ENCODE data around the gene RRAD. TPM values are rescaled to one million over a fixed set of nuclear protein-coding genes. Genes with fewer than 3 reads are reported as not detected.
A peak's percentile ranks its signal among the peaks of the same experiment; 100 is the strongest.

Gene RRAD
- polyA plus RNA-seq, 1 donor from 2014 or later = 1.0 TPM

DNA sequence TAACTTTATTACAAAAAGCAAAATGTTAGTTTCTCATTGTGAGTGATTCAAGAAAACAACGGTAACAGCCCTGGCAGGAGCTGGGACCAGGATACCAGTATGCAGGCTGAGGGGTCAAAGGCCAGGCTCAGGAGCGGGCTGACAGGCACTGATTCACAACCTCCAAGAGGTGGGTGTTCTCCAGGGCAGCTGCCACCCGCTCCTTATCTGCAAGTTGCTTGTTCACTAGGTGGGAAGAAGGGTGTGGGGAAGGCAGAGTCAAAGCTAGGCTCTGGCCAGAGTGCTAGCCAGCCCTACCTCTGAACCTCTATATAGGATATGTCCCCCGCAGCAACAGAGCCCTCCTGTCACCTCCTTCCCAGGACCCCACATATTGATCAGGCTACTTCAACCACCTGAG is 6.7 kb upstream of the RRAD start:
- no peak overlapping the region for H2AFZ ChIP-seq (ENCODE audit: low read depth, low read length)
- peaks cover 10% of the 10 kb centered on the region for H3K79me2 ChIP-seq (replicated peaks; ENCODE audit: insufficient read depth, low read length)
- H3K36me3 ChIP-seq (ENCODE audit: insufficient read depth, low read length) = no peaks in the 10 kb centered on the region
- no peaks in the 10 kb centered on the region for H3K9me3 ChIP-seq (ENCODE audit: low read length)
- no peaks in the 10 kb centered on the region for H3K9me2 ChIP-seq (ENCODE audit: insufficient read depth, low read length)
- TF ChIP-seq TAF1 (IDR thresholded peaks at IDR 0.05; ENCODE audit: low read depth) (no peak), POLR2AphosphoS5 (IDR thresholded peaks at IDR 0.05) (no peak), EZH2 (IDR thresholded peaks at IDR 0.05; ENCODE audit: borderline replicate concordance, insufficient read depth, low read length, poor library complexity, severe bottlenecking) (no peak), EP300 (conservative IDR thresholded peaks at IDR 0.05; ENCODE audit: poor library complexity, severe bottlenecking) (no peak), RAD21 (conservative IDR thresholded peaks at IDR 0.05) (no peak), CTCF (IDR thresholded peaks at IDR 0.05; ENCODE audit: poor library complexity, severe bottlenecking) (no peak), SMC3 (conservative IDR thresholded peaks at IDR 0.05; ENCODE audit: poor library complexity) (no peak), MXI1 (conservative IDR thresholded peaks at IDR 0.05; ENCODE audit: poor library complexity, severe bottlenecking) (no peak)
- TF ChIP-seq, protein P1, sequence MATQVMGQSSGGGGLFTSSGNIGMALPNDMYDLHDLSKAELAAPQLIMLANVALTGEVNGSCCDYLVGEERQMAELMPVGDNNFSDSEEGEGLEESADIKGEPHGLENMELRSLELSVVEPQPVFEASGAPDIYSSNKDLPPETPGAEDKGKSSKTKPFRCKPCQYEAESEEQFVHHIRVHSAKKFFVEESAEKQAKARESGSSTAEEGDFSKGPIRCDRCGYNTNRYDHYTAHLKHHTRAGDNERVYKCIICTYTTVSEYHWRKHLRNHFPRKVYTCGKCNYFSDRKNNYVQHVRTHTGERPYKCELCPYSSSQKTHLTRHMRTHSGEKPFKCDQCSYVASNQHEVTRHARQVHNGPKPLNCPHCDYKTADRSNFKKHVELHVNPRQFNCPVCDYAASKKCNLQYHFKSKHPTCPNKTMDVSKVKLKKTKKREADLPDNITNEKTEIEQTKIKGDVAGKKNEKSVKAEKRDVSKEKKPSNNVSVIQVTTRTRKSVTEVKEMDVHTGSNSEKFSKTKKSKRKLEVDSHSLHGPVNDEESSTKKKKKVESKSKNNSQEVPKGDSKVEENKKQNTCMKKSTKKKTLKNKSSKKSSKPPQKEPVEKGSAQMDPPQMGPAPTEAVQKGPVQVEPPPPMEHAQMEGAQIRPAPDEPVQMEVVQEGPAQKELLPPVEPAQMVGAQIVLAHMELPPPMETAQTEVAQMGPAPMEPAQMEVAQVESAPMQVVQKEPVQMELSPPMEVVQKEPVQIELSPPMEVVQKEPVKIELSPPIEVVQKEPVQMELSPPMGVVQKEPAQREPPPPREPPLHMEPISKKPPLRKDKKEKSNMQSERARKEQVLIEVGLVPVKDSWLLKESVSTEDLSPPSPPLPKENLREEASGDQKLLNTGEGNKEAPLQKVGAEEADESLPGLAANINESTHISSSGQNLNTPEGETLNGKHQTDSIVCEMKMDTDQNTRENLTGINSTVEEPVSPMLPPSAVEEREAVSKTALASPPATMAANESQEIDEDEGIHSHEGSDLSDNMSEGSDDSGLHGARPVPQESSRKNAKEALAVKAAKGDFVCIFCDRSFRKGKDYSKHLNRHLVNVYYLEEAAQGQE (IDR thresholded peaks at IDR 0.05; ENCODE audit: borderline replicate concordance) = no peak
- H3K9ac ChIP-seq (ENCODE audit: low read length) = no peak overlapping the region
- H3K27me3 ChIP-seq (ENCODE audit: insufficient read depth, low read depth, low read length) = no peaks in the 10 kb centered on the region
- peak overlapping the region; percentile 99 for H3K4me3 ChIP-seq (ENCODE audit: low read length)
- H3F3A ChIP-seq (ENCODE audit: insufficient read depth, low read length, poor library complexity, severe bottlenecking) = no peaks in the 10 kb centered on the region
- H4K20me1 ChIP-seq (ENCODE audit: insufficient read depth) = no peaks in the 10 kb centered on the region
- no peak overlapping the region for H3K27ac ChIP-seq (ENCODE audit: low read length)
- H3K4me2 ChIP-seq (ENCODE audit: low read length) = no peak overlapping the region

- Histone ChIP-seq H3F3A (ENCODE audit: insufficient read depth, low read length, poor library complexity, severe bottlenecking) (no peaks in the 10 kb centered on the region), H3K4me2 (ENCODE audit: low read length) (no peak overlapping the region), H3K79me2 (replicated peaks; ENCODE audit: insufficient read depth, low read length) (peaks cover 10% of the 10 kb centered on the region), H3K9me2 (ENCODE audit: insufficient read depth, low read length) (no peaks in the 10 kb centered on the region), H3K4me3 (ENCODE audit: low read length) (no peak overlapping the region), H3K27me3 (ENCODE audit: insufficient read depth, low read depth, low read length) (no peaks in the 10 kb centered on the region), H3K9ac (ENCODE audit: low read length) (no peak overlapping the region), H3K27ac (ENCODE audit: low read length) (no peak overlapping the region), H2AFZ (ENCODE audit: low read depth, low read length) (no peak overlapping the region), H3K36me3 (ENCODE audit: insufficient read depth, low read length) (no peaks in the 10 kb centered on the region), H4K20me1 (ENCODE audit: insufficient read depth) (no peaks in the 10 kb centered on the region), H3K9me3 (ENCODE audit: low read length) (no peaks in the 10 kb centered on the region)
- no peak for TF ChIP-seq MXI1 (conservative IDR thresholded peaks at IDR 0.05; ENCODE audit: poor library complexity, severe bottlenecking)
- no peak for TF ChIP-seq TAF1 (IDR thresholded peaks at IDR 0.05; ENCODE audit: low read depth)
- TF ChIP-seq, protein P1 (IDR thresholded peaks at IDR 0.05; ENCODE audit: borderline replicate concordance) = no peak
- TF ChIP-seq SMC3 (conservative IDR thresholded peaks at IDR 0.05; ENCODE audit: poor library complexity) = no peak
- TF ChIP-seq RAD21 (conservative IDR thresholded peaks at IDR 0.05) = no peak
- TF ChIP-seq POLR2AphosphoS5 (IDR thresholded peaks at IDR 0.05) = no peak
- TF ChIP-seq EP300 (conservative IDR thresholded peaks at IDR 0.05; ENCODE audit: poor library complexity, severe bottlenecking) = no peak
- no peak for TF ChIP-seq EZH2 (IDR thresholded peaks at IDR 0.05; ENCODE audit: borderline replicate concordance, insufficient read depth, low read length, poor library complexity, severe bottlenecking)
- TF ChIP-seq CTCF (IDR thresholded peaks at IDR 0.05; ENCODE audit: poor library complexity, severe bottlenecking) = no peak
Observed at GRCh38 chr16:66931665-66932064, 6.3 kb upstream of the RRAD start.
